CD14-positive monocyte (primary cell): ENCODE measurements around the gene SYMPK. TPM values are rescaled to one million over a fixed set of nuclear protein-coding genes. Genes with fewer than 3 reads are reported as not detected.

Experiments
- DNase-seq, 3 donors: peaks; one replicate each; pipeline ENCODE4 v3.0.0-alpha.2; 2011 to 2022
- H2AFZ ChIP-seq: 2 replicates; pipeline ENCODE4 v1.6.0; 2012; ENCODE audit warnings: mild to moderate bottlenecking, low read depth, low read length, inconsistent platforms; ENCODE audit not compliant: insufficient read depth, poor library complexity, severe bottlenecking
- H3K27ac ChIP-seq, 2 donors: 1 replicate in 1 of 2; 2 replicates in 1 of 2; pipeline ENCODE4 v1.5.1; 2012 to 2013; ENCODE audit warnings: low read length in 2 of 2, control low read depth in 1 of 2, inconsistent platforms in 1 of 2, low read depth in 1 of 2, mild to moderate bottlenecking in 1 of 2
- H3K27me3 ChIP-seq, 2 donors: one replicate each; pipeline versions ENCODE4 v1.6.0 to v1.6.1; 2011 to 2013; ENCODE audit warnings: low read length in 2 of 2; ENCODE audit not compliant: control insufficient read depth in 2 of 2, insufficient read depth in 2 of 2
- H3K36me3 ChIP-seq, 2 donors: replicated peaks in 1 of 2; 1 replicate in 1 of 2; 2 replicates in 1 of 2; pipeline versions ENCODE4 v1.5.1 to v1.6.1; 2012 to 2013; ENCODE audit warnings: low read length in 2 of 2, control low read depth in 1 of 2, inconsistent platforms in 1 of 2, mild to moderate bottlenecking in 1 of 2; ENCODE audit not compliant: insufficient read depth in 2 of 2, control insufficient read depth in 1 of 2
- H3K4me1 ChIP-seq, 2 donors: 1 replicate in 1 of 2; 2 replicates in 1 of 2; pipeline versions ENCODE4 v1.5.1 to v1.6.1; 2012 to 2013; ENCODE audit warnings: low read length in 2 of 2, control low read depth in 1 of 2, inconsistent platforms in 1 of 2, mild to moderate bottlenecking in 1 of 2, moderate library complexity in 1 of 2; ENCODE audit not compliant: insufficient read depth in 2 of 2, control insufficient read depth in 1 of 2
- H3K4me2 ChIP-seq: replicated peaks from 2 replicates; pipeline ENCODE3; 2012; ENCODE audit warnings: low read length, moderate library complexity, mild to moderate bottlenecking; ENCODE audit not compliant: poor library complexity, severe bottlenecking; ENCODE audit errors: extremely low read depth
- H3K4me3 ChIP-seq, 3 experiments: fragments of 200-600 bp in 1 of 3; sonication (generic) in 1 of 3; replicated peaks in 1 of 3; 1 replicate in 2 of 3; 2 replicates in 1 of 3; pipeline ENCODE4 v1.5.1; 2011 to 2013; ENCODE audit warnings: low read length in 3 of 3, mild to moderate bottlenecking in 3 of 3, control low read depth in 2 of 3, low read depth in 2 of 3, inconsistent platforms in 1 of 3, moderate library complexity in 1 of 3
- H3K79me2 ChIP-seq: 2 replicates; pipeline ENCODE4 v1.6.0; 2012; ENCODE audit warnings: mild to moderate bottlenecking, control low read depth, inconsistent platforms, low read length, moderate library complexity; ENCODE audit not compliant: insufficient read depth
- H3K9ac ChIP-seq: 2 replicates; pipeline ENCODE4 v1.6.0; 2017; ENCODE audit warnings: low read length, mild to moderate bottlenecking; ENCODE audit not compliant: insufficient read depth, poor library complexity, severe bottlenecking
- H3K9me3 ChIP-seq, 2 donors: replicated peaks in 1 of 2; 1 replicate in 1 of 2; 2 replicates in 1 of 2; pipeline versions ENCODE4 v1.5.1 to v1.6.1; 2012 to 2013; ENCODE audit warnings: low read length in 2 of 2, control low read depth in 1 of 2; ENCODE audit not compliant: control insufficient read depth in 1 of 2, insufficient read depth in 1 of 2
- H4K20me1 ChIP-seq: 2 replicates; pipeline ENCODE4 v1.6.0; 2012; ENCODE audit warnings: mild to moderate bottlenecking, low read length, control low read depth, moderate library complexity; ENCODE audit not compliant: insufficient read depth
- H3K27ac Mint-ChIP-seq, 7 donors: one replicate each; pipeline ENCODE4 v1.8.0; 2020; ENCODE audit warnings: mild to moderate bottlenecking in 7 of 7, mixed read lengths in 7 of 7, moderate library complexity in 6 of 7, inconsistent platforms in 2 of 7
- H3K27me3 Mint-ChIP-seq, 3 donors: one replicate each; pipeline ENCODE4 v1.8.0; 2021 to 2022; ENCODE audit warnings: low read depth in 3 of 3, mild to moderate bottlenecking in 3 of 3, mixed read lengths in 3 of 3, moderate library complexity in 3 of 3, inconsistent platforms in 1 of 3
- H3K36me3 Mint-ChIP-seq, 2 donors: one replicate each; pipeline ENCODE4 v1.8.0; 2020; ENCODE audit warnings: mixed read lengths in 2 of 2, inconsistent platforms in 1 of 2, mild to moderate bottlenecking in 1 of 2
- H3K4me1 Mint-ChIP-seq: one replicate; pipeline ENCODE4 v1.8.0; 2020; ENCODE audit warnings: mild to moderate bottlenecking, mixed read lengths
- H3K4me3 Mint-ChIP-seq, 2 donors: one replicate each; pipeline ENCODE4 v1.8.0; 2020; ENCODE audit warnings: mild to moderate bottlenecking in 2 of 2, mixed read lengths in 2 of 2, moderate library complexity in 1 of 2
- H3K9me3 Mint-ChIP-seq, 7 donors: one replicate each; pipeline ENCODE4 v1.8.0; 2020 to 2022; ENCODE audit warnings: mixed read lengths in 7 of 7, mild to moderate bottlenecking in 6 of 7, moderate library complexity in 6 of 7, inconsistent platforms in 2 of 7
- WGBS: methylation state at CpG from one replicate; pipeline ENCODE4 v1.1.5; 2013; ENCODE audit warnings: missing lambda C conversion rate; ENCODE audit not compliant: insufficient coverage; 5-methylcytosine and 5-hydroxymethylcytosine counted together
- intact Hi-C, 2 donors: fragments of 100-400 bp; cut with micrococcal nuclease; formaldehyde crosslinking; loops; one replicate each; pipeline versions ENCODE4 v1.15.0 to v1.15.1; 2023
- polyA plus RNA-seq, 3 donors: library from polyadenylated mRNA; depleted of rRNA in 1 of 3; unstranded in 2 of 3; stranded (reverse) in 1 of 3; fragments of 300-500 nt in 2 of 3; fragments of >200 nt in 1 of 3; fragmentation: Illumina TruSeq in 2 of 3; gene quantifications; 1 replicate in 2 of 3; 2 replicates in 1 of 3; pipeline ENCODE4 v1.2.3, GENCODE V29; 2012 to 2021
- TF ChIP-seq, protein P1 (sequence below): fragments of 200-600 bp; IDR thresholded peaks from one replicate; pipeline ENCODE4 v1.8.0; 2022; ENCODE audit warnings: antibody characterized with exemption, mild to moderate bottlenecking

The SYMPK gene
- polyA plus RNA-seq, 3 donors, result 5.6 to 96.1 (median 15.7) TPM

DNA sequence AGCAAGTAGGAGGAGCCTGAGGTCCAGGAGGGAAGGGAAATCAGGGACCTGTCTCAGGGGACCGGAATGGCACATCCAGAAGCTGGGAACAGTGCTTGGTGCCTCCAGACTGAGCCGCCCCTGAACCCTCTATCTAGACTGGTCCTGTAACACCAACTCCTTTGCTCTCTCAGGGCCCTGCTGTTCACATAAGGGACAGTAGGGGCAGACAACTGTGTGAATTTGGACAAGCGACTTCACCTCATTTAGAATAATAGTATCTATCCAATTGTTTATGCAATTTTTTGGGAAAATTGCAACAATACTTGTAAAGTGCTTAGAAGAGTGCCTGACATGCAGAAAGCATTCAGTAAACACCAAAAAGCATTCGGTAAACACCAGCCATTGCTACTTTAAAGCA lies 14.0 kb downstream of the SYMPK start:
- H3K79me2 ChIP-seq, result no peaks in the 10 kb centered on the region
- peaks cover 90 to 100% of the 10 kb centered on the region in 2 donors for H3K36me3 ChIP-seq
- Mint-ChIP-seq H3K4me3 (no peak overlapping the region), H3K27ac (no peak overlapping the region), H3K36me3 (peaks cover 75 to 91% of the 10 kb centered on the region in 2 donors), H3K4me1 (no peaks in the 10 kb centered on the region), H3K9me3 (no peaks in the 10 kb centered on the region), H3K27me3 (peaks cover 0 to 2% (median 0%) of the 10 kb centered on the region in 3 donors)
- no peak for DNase-seq
- H3K27ac ChIP-seq, result no peak overlapping the region
- no peak overlapping the region for H3K9ac ChIP-seq
- peaks cover 65% of the 10 kb centered on the region for H4K20me1 ChIP-seq
- H3K27me3 ChIP-seq, result no peaks in the 10 kb centered on the region
- intact Hi-C loops, result no loop called here
- TF ChIP-seq, protein P1, sequence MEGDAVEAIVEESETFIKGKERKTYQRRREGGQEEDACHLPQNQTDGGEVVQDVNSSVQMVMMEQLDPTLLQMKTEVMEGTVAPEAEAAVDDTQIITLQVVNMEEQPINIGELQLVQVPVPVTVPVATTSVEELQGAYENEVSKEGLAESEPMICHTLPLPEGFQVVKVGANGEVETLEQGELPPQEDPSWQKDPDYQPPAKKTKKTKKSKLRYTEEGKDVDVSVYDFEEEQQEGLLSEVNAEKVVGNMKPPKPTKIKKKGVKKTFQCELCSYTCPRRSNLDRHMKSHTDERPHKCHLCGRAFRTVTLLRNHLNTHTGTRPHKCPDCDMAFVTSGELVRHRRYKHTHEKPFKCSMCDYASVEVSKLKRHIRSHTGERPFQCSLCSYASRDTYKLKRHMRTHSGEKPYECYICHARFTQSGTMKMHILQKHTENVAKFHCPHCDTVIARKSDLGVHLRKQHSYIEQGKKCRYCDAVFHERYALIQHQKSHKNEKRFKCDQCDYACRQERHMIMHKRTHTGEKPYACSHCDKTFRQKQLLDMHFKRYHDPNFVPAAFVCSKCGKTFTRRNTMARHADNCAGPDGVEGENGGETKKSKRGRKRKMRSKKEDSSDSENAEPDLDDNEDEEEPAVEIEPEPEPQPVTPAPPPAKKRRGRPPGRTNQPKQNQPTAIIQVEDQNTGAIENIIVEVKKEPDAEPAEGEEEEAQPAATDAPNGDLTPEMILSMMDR, result peak; percentile 40
- H3K9me3 ChIP-seq, result no peaks in the 10 kb centered on the region
- 100% methylated on average over 2 of the region's 4 CpGs for WGBS
- no peaks in the 10 kb centered on the region for H3K4me1 ChIP-seq
- H3K4me3 ChIP-seq, result no peak overlapping the region
- H3K4me2 ChIP-seq, result no peak overlapping the region
- H2AFZ ChIP-seq, result no peak overlapping the region

DNA sequence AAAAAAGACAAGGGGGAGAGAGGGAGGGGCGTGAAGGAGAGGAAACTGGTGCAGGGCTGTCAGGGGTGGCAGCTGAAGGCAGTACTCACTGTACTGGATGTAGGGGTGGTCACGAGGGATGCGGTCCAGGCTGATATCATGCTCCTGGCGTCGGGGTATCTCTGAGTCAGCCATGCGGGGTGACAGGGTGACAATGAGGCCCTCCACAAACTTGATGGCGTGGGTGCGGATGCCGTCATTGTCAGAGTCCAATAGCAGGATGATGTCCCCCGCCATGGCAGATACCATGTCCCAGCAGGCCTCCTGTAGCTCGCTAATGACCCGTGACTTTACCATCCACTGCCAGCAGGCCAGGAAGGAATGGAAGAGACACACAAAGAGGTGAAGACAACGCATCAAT lies 15.3 kb downstream of the SYMPK start:
- H3K4me3 ChIP-seq, result no peak overlapping the region
- no peaks in the 10 kb centered on the region for H3K9me3 Mint-ChIP-seq
- no peak overlapping the region for H3K4me3 Mint-ChIP-seq
- H3K9ac ChIP-seq, result no peak overlapping the region
- H3K36me3 ChIP-seq, result peaks cover 90 to 100% of the 10 kb centered on the region in 2 donors
- H3K9me3 ChIP-seq, result no peaks in the 10 kb centered on the region
- no peaks in the 10 kb centered on the region for H3K4me1 ChIP-seq
- TF ChIP-seq, protein P1, result no peak
- H3K79me2 ChIP-seq, result no peaks in the 10 kb centered on the region
- no peak overlapping the region for H3K4me2 ChIP-seq
- H4K20me1 ChIP-seq, result peaks cover 58% of the 10 kb centered on the region
- H3K36me3 Mint-ChIP-seq, result peaks cover 76 to 91% of the 10 kb centered on the region in 2 donors
- WGBS, result 93% methylated on average over 10 of the region's 13 CpGs
- no peak overlapping the region for H3K27ac Mint-ChIP-seq
- H3K27me3 ChIP-seq, result no peaks in the 10 kb centered on the region
- intact Hi-C loops, result no loop called here
- H2AFZ ChIP-seq, result no peak overlapping the region
- no peaks in the 10 kb centered on the region for H3K4me1 Mint-ChIP-seq
- H3K27ac ChIP-seq, result no peak overlapping the region
- peaks cover 0 to 2% (median 0%) of the 10 kb centered on the region in 3 donors for H3K27me3 Mint-ChIP-seq
- DNase-seq, result no peak
